Endothelial cell of umbilical vein (primary cell): Measurements from ENCODE around the gene CHRM4.

Experiments used
- CTCF ChIP-seq, 2 donors: IDR thresholded peaks; 1 replicate in 1 of 2; 2 replicates in 1 of 2; pipeline ENCODE4 v1.5.1; 2011; ENCODE audit warnings: low read length in 2 of 2, mild to moderate bottlenecking in 2 of 2, moderate library complexity in 2 of 2, control low read depth in 1 of 2, inconsistent platforms in 1 of 2, low read depth in 1 of 2; ENCODE audit not compliant: insufficient read depth in 1 of 2; ENCODE audit errors: extremely low read depth in 1 of 2
- EZH2 ChIP-seq: IDR thresholded peaks from 2 replicates; pipeline ENCODE4 v1.6.1; 2012; ENCODE audit warnings: borderline replicate concordance, low read depth, mild to moderate bottlenecking, moderate library complexity, low read length, inconsistent platforms; ENCODE audit not compliant: severe bottlenecking
- FOS ChIP-seq: IDR thresholded peaks from 2 replicates; pipeline ENCODE4 v1.6.1; 2011; ENCODE audit warnings: mild to moderate bottlenecking, low read length, moderate library complexity, borderline replicate concordance; ENCODE audit not compliant: insufficient read depth
- JUN ChIP-seq: IDR thresholded peaks from 2 replicates; pipeline ENCODE4 v1.6.1; 2011; ENCODE audit warnings: borderline replicate concordance, low read depth; ENCODE audit not compliant: insufficient read length, insufficient read depth
- POLR2A ChIP-seq: IDR thresholded peaks from 2 replicates; pipeline ENCODE4 v1.6.1; 2012; ENCODE audit warnings: low read depth, mild to moderate bottlenecking, control low read depth, low read length
- POLR2AphosphoS5 ChIP-seq: IDR thresholded peaks from 2 replicates; pipeline ENCODE4 v1.6.1; 2012; ENCODE audit warnings: low read depth, mild to moderate bottlenecking, control low read depth, low read length, moderate library complexity; ENCODE audit not compliant: insufficient read depth
- TF ChIP-seq, protein P1 (sequence below): IDR thresholded peaks from 2 replicates; pipeline ENCODE4 v1.6.1; 2011; ENCODE audit not compliant: insufficient read depth, insufficient read length

DNA sequence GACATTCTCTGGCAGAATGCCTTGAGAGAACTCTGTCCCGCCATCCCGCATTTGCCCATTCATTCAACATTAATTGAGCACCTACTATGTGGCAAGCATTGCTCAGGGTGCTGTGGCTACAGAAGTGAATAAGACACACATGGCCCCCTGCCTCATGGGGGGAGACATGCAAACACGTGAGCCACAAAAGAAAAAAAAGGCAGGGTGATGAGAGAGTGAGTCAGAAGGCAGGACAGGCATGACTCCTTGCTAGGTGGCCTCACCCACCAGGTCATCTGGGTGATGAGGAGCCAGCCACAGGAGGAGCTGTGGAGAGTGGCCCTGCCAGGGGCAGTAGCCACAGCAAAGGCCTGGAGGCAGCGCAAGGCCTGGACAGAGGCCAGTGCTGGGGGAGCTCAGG lies 4.9 kb downstream of the CHRM4 start:
- no peak for TF ChIP-seq POLR2A
- TF ChIP-seq CTCF (IDR thresholded peaks at IDR 0.05; ENCODE audit: extremely low read depth in 1 of 2, insufficient read depth in 1 of 2, low read depth in 1 of 2, low read length in 2 of 2) = no peak
- TF ChIP-seq FOS = no peak
- no peak for TF ChIP-seq EZH2
- TF ChIP-seq POLR2AphosphoS5 = no peak
- TF ChIP-seq, protein P1, sequence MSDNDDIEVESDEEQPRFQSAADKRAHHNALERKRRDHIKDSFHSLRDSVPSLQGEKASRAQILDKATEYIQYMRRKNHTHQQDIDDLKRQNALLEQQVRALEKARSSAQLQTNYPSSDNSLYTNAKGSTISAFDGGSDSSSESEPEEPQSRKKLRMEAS = no peak
- TF ChIP-seq JUN = no peak
